Measurements from ENCODE around the gene TEAD2.
"Not testable (repeated sequence)": the region's sequence is repeated elsewhere in the genome, so short reads cannot be mapped to it uniquely, and the experiment has no call there.

Gene TEAD2

GRCh38 chr19:49387936-49388372 lies 25.7 kb upstream of the TEAD2 start, which contains the start of gene KASH5:
Gene KASH5, plus strand, starts transcription at chr19:49388249. Its CDS starts 2,635 bp downstream, at chr19:49390884.
- FAIRE-seq, result no peak
- DNase-seq (ENCODE audit: low spot score), result peak; percentile 70

GRCh38 chr19:49383599-49383998 lies 21.4 kb upstream of the TEAD2 start:
- DNase-seq (ENCODE audit: low spot score), result no peak
- no peak for FAIRE-seq

- DNase-seq (ENCODE audit: low spot score), result no peak
- FAIRE-seq, result no peak
Measured at GRCh38 chr19:49382639-49383038, 20.4 kb upstream of the TEAD2 start.

GRCh38 chr19:49380391-49380790 lies 18.2 kb upstream of the TEAD2 start:
- no peak for DNase-seq (ENCODE audit: low spot score)
- FAIRE-seq, result no peak

DNA sequence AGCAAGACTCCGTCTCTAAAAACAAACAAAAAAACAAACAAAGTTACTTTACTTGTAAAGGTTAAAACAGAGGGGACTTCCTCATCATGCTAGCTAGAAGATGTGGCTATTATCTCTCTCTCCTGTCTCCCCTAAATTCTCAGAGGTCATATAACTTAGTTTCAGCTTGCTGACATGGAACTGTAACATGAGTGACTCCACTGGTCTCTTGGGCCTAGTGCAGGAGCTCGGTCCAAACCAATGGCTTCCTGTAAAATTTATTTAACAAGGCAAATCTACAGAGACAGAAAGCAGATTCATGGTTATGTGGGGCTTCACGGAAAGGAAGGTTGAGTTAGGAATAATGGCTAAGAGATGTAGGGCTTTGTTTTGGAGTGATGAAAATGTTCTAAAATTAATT lies 16.3 kb upstream of the TEAD2 start:
- no peak for FAIRE-seq
- DNase-seq (ENCODE audit: low spot score), result no peak

- no peak for DNase-seq (ENCODE audit: low spot score)
- no peak for FAIRE-seq
Measured at GRCh38 chr19:49374665-49375434, 12.6 kb upstream of the TEAD2 start.

DNA sequence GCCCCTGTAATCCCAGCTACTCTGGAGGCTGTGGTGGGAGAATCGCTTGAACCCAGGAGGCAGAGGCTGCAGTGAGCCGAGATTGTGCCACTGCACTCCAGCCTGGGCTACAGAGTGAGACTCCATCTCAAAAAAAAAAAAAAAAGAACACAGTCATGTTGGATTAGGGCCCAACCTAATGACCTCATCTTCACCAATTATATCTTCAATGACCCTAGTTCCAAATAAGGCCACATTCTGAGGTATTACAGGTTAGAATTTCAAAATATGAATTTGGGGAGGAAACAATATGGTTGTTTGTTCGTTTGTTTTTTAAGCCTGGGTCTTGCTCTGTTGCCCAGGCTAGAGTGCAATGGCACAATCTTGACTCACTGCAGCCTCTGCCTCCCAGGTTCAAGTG lies 11.0 kb upstream of the TEAD2 start:
- not testable (repeated sequence) for FAIRE-seq; DNase-seq (ENCODE audit: low spot score)

DNA sequence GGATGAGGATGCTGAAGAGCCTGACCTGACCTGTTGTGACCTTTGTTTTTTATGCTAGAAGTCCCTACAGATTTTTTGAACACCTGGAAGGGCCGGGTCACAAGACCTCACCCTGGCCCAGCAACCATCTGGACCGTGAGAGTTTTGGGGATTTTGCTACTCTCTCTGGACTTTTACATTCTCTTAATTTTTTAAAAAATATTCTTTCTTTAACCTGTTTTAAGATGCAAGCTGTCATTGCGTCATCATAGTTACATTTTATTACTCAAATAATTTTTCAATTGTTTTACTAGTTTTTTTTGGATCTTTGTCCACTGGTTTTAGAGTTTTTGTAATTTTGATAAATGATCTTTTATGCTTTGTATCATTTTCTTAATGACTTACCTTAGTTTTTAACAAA lies 9.0 kb upstream of the TEAD2 start:
- DNase-seq (ENCODE audit: low spot score), result no peak
- FAIRE-seq, result no peak

GRCh38 chr19:49368711-49369358 lies 6.6 kb upstream of the TEAD2 start:
- FAIRE-seq (no peak), DNase-seq (ENCODE audit: low spot score) (no peak)

GRCh38 chr19:49366110-49366509 lies 3.9 kb upstream of the TEAD2 start:
- DNase-seq (ENCODE audit: low spot score) (no peak), FAIRE-seq (no peak)

- DNase-seq (ENCODE audit: low spot score) (no peak), FAIRE-seq (no peak)
Measured at GRCh38 chr19:49364083-49364737, 2.0 kb upstream of the TEAD2 start.

DNA sequence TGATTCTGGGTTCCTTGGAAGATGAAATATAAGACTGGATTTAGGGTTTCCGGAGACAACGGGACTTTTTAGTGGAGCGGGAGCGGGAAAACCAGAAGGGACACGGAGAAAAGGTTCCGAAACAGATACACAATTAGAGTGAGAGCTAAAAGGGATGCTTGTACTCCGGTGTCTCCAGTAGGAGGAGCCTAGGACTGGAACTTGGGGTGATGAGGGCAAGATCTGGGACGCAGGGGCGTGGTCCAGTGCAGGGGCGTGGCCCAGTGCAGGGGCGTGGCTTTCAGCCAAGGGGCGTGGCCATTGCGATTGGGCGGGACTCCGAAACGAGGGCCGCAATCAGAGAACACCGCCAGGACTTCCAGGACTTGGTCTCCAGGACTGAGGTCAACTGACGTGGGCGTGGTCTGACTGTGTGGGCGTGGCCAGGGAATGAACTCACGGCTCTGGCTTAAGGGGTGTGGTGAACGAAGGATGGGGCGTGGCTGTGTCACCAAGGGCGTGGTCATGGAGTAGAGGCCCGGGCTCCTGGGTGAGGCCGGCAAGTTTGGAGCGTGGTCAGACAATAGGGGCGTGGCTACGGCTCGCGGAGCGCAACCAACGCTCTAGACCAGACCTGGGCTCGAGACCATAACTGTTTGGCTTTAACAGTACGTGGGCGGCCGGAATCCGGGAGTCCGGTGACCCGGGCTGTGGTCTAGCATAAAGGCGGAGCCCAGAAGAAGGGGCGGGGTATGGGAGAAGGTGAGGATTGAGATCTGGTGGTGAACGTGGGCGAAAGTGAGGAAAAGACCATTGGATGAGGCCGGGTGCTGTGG lies 1.3 kb upstream of the TEAD2 start, which contains the start of gene DKKL1:
DKKL1 (plus strand) TSS at position 610 of the 815 bp plus-strand sequence; CDS start at position 732, 122 bp downstream.
- peak; percentile 98 for FAIRE-seq

GRCh38 chr19:49362929-49363267 lies 682 bp upstream of the TEAD2 start:
- DNase-seq (ENCODE audit: low spot score) (peak; percentile 37), FAIRE-seq (no peak)

More for the DNA sequence above, 1.3 kb upstream of the TEAD2 start, which contains the start of gene DKKL1:
- peak; percentile 99 for DNase-seq (ENCODE audit: low spot score)

DNA sequence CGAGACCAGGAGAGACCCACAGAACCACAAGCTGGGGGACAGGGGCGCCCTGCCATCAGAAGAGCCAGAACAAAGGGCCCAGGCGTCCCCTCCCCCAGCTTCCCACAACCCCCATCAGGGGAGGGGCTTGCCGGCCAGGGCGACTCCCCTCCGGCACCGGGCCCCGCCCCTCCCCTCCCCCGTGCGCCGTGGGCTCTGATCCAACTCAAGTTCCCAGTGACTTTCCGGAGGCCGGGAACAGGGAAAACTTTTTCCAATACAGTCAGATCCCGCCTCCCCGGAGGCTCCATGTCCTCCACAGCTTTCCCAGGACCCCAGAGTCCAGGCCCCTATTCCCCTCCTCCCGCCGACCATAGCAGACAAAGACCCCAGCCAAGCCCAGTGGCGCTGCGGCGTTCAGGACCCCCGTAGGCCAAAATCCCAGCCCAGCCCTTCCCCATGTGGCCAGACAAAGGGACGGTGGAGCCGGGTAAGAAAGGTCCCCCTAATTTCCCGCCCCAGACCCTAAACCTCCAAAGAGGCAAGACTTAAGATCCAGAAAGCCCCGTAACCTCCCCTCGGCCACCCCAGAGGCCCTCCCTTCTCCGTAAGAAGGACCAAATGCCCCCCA lies 673 bp downstream of the TEAD2 start:
- FAIRE-seq, result no peak
- peak; percentile 89 for DNase-seq (ENCODE audit: low spot score)

GRCh38 chr19:49359851-49360820 lies 2.1 kb downstream of the TEAD2 start:
- DNase-seq (ENCODE audit: low spot score) (no peak), FAIRE-seq (no peak)

DNA sequence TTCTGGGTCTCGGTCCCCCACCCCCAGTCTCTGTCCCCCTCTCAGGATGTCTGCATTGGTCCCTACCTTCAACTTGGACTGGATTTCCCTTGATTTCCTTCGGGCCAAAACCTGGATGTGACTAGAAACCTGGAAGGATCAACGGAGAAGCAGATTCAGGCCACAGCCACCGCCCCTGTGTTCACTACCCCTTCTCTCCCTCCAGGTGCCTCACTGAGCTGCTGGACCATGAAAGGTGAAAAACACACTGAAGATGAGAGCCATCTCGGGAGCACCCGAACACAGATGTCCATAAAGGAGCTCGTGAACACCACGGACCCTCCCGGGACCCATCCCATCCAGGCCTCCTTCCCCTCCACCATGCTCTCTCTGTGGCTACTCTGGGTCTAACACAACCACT lies 5.0 kb downstream of the TEAD2 start:
- DNase-seq (ENCODE audit: low spot score) (no peak), FAIRE-seq (no peak)

DNA sequence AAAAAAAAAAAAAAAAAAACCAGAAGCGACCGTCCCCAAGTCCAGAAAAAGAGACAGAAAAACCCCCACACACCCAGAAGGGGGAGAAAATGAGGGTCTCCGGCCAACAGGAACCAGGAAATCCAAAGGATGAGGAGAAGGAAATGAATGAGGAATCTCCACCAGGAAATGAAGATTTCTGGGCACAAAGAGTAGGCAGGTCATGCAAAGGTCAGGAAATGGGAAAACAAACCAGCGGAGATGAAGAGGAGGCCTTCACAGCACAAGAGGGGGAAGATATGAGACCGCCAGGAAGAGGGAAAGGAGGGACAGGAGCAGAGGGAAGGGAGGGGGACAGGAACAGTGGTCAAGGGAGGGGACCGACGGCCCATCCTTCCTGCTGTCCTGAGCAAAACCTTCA lies 5.8 kb downstream of the TEAD2 start:
- DNase-seq (ENCODE audit: low spot score) (no peak), FAIRE-seq (no peak)

DNA sequence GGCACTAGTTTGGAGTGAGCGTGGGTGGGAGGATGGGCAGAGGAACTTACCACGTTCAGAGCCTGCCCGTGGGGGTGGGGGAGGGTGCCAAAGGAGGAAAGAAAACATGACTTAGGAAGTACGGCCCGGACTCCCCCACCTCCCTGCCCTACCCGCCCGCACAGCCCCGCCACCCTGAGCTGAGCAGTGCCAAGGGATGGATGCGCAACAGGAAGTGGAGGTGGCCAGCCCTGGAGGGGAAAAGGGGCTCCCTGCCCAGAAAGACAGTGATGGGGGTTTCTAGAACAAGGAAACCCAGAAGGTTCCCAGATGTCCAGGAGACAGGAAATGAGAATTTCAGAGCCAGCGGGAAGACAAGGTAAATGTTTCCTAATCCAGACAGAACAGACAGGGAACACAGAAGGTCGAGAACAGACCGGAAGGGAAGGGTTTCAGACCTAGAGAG lies 6.3 kb downstream of the TEAD2 start:
- FAIRE-seq, result no peak
- no peak for DNase-seq (ENCODE audit: low spot score)

DNA sequence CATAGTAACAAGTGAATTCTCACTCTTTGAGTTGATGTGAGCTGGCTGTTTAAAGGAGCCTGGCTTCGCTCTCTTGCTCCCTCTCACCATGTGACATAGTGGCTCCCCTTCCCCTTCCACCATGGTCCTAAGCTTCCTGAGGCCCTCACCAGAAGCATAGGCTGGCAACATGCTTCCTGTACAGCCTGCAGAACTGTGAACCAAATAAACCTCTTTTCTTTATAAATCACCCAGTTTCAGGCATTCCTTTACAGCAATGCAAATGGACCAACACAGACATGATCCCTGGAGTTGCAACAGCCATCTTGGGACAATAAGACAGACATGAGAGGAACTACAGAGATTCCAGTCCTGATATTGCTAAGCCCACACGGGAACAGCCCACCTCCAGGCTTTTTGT lies 12.6 kb downstream of the TEAD2 start:
- no peak for FAIRE-seq
- DNase-seq (ENCODE audit: low spot score), result no peak

Data from urothelium cell line (cell line).